ENCODE measurements around the gene MINDY4. TPM values are rescaled to one million over a fixed set of nuclear protein-coding genes. Genes with fewer than 3 reads are reported as not detected.

The MINDY4 gene
- total RNA-seq, 3 donors from 2014 or later, result 4.0 to 9.1 (median 4.7) TPM

GRCh38 chr7:30916255-30916654 is 145.0 kb downstream of the MINDY4 start:
- DNase-seq, result no peak
- Histone ChIP-seq H3K4me1 (ENCODE audit: low read depth) (peaks cover 12% of the 10 kb centered on the region), H3K9me3 (no peaks in the 10 kb centered on the region), H3K36me3 (ENCODE audit: low read depth) (no peaks in the 10 kb centered on the region), H3K4me3 (no peak overlapping the region)
- TF ChIP-seq CTCF (IDR thresholded peaks at IDR 0.05), result no peak
- ATAC-seq, result no peak
- intact Hi-C loops (cut with DNase I, micrococcal nuclease), result no loop called here

GRCh38 chr7:30916767-30917166 is 145.6 kb downstream of the MINDY4 start:
- H3K9me3 ChIP-seq, result no peaks in the 10 kb centered on the region
- H3K4me1 ChIP-seq (ENCODE audit: low read depth), result peaks cover 11% of the 10 kb centered on the region
- H3K4me3 ChIP-seq, result no peak overlapping the region
- no peak for ATAC-seq
- H3K36me3 ChIP-seq (ENCODE audit: low read depth), result no peaks in the 10 kb centered on the region
- intact Hi-C loops (cut with DNase I, micrococcal nuclease), result no loop called here
- peak in 1 of 3 donors; percentile 9 for DNase-seq
- no peak for TF ChIP-seq CTCF (IDR thresholded peaks at IDR 0.05)

DNA sequence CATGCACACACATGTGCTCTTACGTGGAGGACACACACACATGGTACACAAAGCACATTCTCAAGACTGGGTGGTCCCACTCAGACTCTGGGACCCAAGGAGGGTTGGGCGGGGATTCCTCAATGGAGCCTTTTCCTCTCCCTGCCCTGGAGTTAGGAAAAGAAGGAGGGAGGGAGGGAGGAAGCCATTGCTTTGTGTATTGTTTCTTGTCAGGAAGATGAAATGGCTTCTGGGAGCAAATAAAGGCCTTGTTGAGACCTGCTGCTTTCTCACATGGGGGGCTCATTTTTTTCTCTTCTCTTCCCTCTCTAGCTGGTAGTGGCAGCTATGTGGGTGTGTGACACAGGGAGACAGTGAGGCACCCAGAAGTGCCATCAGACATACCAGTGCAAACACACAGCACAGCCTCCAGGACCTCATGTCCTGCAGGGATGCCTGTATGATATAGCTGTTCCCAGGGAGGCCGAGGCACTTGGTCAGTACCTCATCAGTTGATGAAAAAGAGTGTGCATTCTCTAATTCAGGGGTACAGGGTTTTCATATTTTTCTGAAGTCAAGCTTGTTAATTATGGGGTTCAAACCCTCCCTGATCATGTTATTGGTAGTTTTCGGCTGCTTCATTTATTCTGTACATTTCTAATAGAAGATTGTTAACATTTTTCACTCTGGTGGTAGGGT is 146.1 kb downstream of the MINDY4 start:
- intact Hi-C loops (cut with DNase I, micrococcal nuclease), result no loop called here
- TF ChIP-seq CTCF (IDR thresholded peaks at IDR 0.05), result no peak
- Histone ChIP-seq H3K36me3 (ENCODE audit: low read depth) (no peaks in the 10 kb centered on the region), H3K4me3 (no peak overlapping the region), H3K4me1 (ENCODE audit: low read depth) (peaks cover 11% of the 10 kb centered on the region), H3K9me3 (no peaks in the 10 kb centered on the region)
- peak in 2 of 3 donors; percentile 6 to 7 for DNase-seq
- ATAC-seq, result no peak

DNA sequence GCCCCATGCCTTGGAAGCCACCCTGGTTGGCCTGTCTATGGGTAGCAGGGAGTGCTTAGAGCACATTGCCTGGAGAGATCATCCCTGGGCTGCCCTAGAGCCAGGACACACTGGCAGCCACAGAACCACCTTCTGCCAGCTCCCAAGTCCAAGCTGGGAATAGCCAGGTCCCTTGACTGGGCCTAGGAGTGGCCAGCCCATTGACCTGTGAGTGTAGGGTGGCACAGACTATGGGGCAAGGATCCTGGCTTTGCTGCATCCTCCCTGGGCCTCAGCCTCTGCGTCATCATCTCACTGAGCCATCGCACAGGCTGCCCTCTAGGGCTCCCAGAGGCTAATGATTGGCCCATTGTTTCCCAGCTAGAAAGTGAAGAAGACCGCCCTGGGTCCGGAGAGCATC is 147.5 kb downstream of the MINDY4 start:
- DNase-seq (peak in 2 of 3 donors; percentile 11 to 13), ATAC-seq (no peak)
- Histone ChIP-seq H3K36me3 (ENCODE audit: low read depth) (no peaks in the 10 kb centered on the region), H3K4me3 (no peak overlapping the region), H3K4me1 (ENCODE audit: low read depth) (peaks cover 11% of the 10 kb centered on the region), H3K9me3 (no peaks in the 10 kb centered on the region)
- no peak for TF ChIP-seq CTCF (IDR thresholded peaks at IDR 0.05)
- intact Hi-C loops (cut with DNase I, micrococcal nuclease), result no loop called here

GRCh38 chr7:30920021-30920583 is 148.9 kb downstream of the MINDY4 start:
- peak; percentile 31 for ATAC-seq
- intact Hi-C loops (cut with DNase I, micrococcal nuclease), result no loop called here

More at GRCh38 chr7:30920021-30920583, 148.9 kb downstream of the MINDY4 start:
- no peak for TF ChIP-seq CTCF (IDR thresholded peaks at IDR 0.05)
- H3K36me3 ChIP-seq (ENCODE audit: low read depth), result no peaks in the 10 kb centered on the region
- DNase-seq, result peak in 2 of 3 donors; percentile 23 to 38
- H3K4me1 ChIP-seq (ENCODE audit: low read depth), result peaks cover 4% of the 10 kb centered on the region
- no peak overlapping the region for H3K4me3 ChIP-seq
- no peaks in the 10 kb centered on the region for H3K9me3 ChIP-seq
